ENCODE measurements around the gene DDO.

DNA sequence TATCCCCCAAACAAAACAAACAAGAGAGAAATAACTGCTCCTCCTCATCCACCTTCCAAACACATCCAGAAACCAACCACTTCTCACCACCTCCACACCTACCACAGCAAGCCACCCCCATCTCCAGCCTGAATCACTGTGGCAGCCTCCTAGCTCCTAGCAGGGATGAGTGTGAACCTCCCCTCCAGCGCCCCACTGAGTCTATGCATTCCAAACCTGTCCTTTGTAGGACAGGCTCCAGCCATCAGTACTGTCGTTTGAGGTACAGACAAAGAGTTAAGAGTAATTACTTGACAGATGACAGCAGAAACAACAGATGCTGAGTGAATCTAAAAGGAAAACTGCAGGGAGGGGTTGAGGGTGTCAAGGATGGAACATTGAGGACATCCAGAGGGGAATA, 59.6 kb downstream of the DDO start:
- TF ChIP-seq, protein P1, sequence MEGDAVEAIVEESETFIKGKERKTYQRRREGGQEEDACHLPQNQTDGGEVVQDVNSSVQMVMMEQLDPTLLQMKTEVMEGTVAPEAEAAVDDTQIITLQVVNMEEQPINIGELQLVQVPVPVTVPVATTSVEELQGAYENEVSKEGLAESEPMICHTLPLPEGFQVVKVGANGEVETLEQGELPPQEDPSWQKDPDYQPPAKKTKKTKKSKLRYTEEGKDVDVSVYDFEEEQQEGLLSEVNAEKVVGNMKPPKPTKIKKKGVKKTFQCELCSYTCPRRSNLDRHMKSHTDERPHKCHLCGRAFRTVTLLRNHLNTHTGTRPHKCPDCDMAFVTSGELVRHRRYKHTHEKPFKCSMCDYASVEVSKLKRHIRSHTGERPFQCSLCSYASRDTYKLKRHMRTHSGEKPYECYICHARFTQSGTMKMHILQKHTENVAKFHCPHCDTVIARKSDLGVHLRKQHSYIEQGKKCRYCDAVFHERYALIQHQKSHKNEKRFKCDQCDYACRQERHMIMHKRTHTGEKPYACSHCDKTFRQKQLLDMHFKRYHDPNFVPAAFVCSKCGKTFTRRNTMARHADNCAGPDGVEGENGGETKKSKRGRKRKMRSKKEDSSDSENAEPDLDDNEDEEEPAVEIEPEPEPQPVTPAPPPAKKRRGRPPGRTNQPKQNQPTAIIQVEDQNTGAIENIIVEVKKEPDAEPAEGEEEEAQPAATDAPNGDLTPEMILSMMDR (conservative IDR thresholded peaks at IDR 0.05; ENCODE audit: low read length), result no peak
- no peak for TF ChIP-seq EZH2phosphoT487 (IDR thresholded peaks at IDR 0.05; ENCODE audit: borderline replicate concordance, low read depth, low read length)
